GM21717 (cell line): ENCODE measurements around the gene SELENOM.

Experiments used
- ATAC-seq: cut with Tn5 transposase; IDR thresholded peaks from one replicate; pipeline ENCODE4 v1.9.1; 2021; ENCODE audit warnings: mild to moderate bottlenecking, moderate library complexity; ENCODE audit not compliant: unreplicated experiment

The SELENOM gene

GRCh38 chr22:31093086-31093850 is 14.1 kb downstream of the SELENOM start:
- no peak for ATAC-seq

GRCh38 chr22:31092161-31092560 is 15.2 kb downstream of the SELENOM start:
- ATAC-seq = no peak

- ATAC-seq = no peak
These were observed 16.0 kb downstream of the SELENOM start for GRCh38 chr22:31091106-31091975.

- ATAC-seq = no peak
These were observed 16.9 kb downstream of the SELENOM start for GRCh38 chr22:31090217-31091085.

GRCh38 chr22:31089160-31090100 is 17.9 kb downstream of the SELENOM start:
- ATAC-seq = no peak

GRCh38 chr22:31088233-31088986 is 19.0 kb downstream of the SELENOM start:
- ATAC-seq = no peak

- no peak for ATAC-seq
These were observed 19.6 kb downstream of the SELENOM start for GRCh38 chr22:31087744-31088215.

GRCh38 chr22:31086703-31087330 is 20.6 kb downstream of the SELENOM start:
- ATAC-seq = no peak

GRCh38 chr22:31085928-31086327 is 21.4 kb downstream of the SELENOM start:
- no peak for ATAC-seq

GRCh38 chr22:31085493-31085824 is 21.9 kb downstream of the SELENOM start:
- ATAC-seq = no peak

GRCh38 chr22:31084811-31085492 is 22.4 kb downstream of the SELENOM start:
- ATAC-seq = peak; percentile 52

GRCh38 chr22:31083923-31084810 is 23.2 kb downstream of the SELENOM start:
- ATAC-seq = no peak

- ATAC-seq = no peak
These were observed 24.0 kb downstream of the SELENOM start for GRCh38 chr22:31083377-31083768.

- no peak for ATAC-seq
These were observed 24.6 kb downstream of the SELENOM start for GRCh38 chr22:31082606-31083376.

- ATAC-seq = no peak
These were observed 25.3 kb downstream of the SELENOM start for GRCh38 chr22:31081963-31082605.
